ENCODE results near the gene PAK4. TPM values are rescaled to one million over a fixed set of nuclear protein-coding genes. Genes with fewer than 3 reads are reported as not detected.
"Not testable (repeated sequence)": the region's sequence is repeated elsewhere in the genome, so short reads cannot be mapped to it uniquely, and the experiment has no call there.

The PAK4 gene
- total RNA-seq, 3 donors from 2014 or later = 3.5 to 12.0 (median 10.2) TPM

DNA sequence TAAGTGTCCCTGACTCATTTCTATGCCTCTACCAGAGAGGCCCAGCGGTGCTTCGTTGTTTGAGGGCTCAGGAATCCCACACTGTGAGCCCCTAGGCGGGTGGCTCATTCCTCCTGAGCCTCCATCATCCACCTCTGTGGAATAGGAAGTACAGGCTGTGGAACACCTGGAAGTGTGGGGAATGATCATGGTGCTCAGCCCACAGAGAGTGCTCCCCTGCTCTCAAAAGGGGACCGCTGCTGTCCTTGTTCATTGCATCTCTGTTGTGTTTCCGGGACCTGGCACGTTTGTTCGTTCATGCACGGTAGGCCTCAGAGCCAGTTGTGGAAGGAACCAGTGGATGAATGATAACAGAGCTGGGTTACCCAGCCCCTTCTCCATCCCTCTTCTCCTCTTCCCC is 40.2 kb upstream of the PAK4 start:
- Histone ChIP-seq H3K27me3 (peaks cover 0 to 32% of the 10 kb centered on the region in 2 donors), H3K36me3 (no peaks in the 10 kb centered on the region), H3K4me1 (peaks cover 0 to 5% of the 10 kb centered on the region in 2 donors), H3K9me3 (no peaks in the 10 kb centered on the region), H3K4me3 (no peak overlapping the region), H3K27ac (no peak overlapping the region)
- intact Hi-C loops (cut with DNase I; ENCODE audit: low total_unique reads) = no loop called here
- TF ChIP-seq POLR2A (IDR thresholded peaks at IDR 0.05) (no peak), POLR2AphosphoS5 (IDR thresholded peaks at IDR 0.05) (no peak)
- TF ChIP-seq, protein P1, sequence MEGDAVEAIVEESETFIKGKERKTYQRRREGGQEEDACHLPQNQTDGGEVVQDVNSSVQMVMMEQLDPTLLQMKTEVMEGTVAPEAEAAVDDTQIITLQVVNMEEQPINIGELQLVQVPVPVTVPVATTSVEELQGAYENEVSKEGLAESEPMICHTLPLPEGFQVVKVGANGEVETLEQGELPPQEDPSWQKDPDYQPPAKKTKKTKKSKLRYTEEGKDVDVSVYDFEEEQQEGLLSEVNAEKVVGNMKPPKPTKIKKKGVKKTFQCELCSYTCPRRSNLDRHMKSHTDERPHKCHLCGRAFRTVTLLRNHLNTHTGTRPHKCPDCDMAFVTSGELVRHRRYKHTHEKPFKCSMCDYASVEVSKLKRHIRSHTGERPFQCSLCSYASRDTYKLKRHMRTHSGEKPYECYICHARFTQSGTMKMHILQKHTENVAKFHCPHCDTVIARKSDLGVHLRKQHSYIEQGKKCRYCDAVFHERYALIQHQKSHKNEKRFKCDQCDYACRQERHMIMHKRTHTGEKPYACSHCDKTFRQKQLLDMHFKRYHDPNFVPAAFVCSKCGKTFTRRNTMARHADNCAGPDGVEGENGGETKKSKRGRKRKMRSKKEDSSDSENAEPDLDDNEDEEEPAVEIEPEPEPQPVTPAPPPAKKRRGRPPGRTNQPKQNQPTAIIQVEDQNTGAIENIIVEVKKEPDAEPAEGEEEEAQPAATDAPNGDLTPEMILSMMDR (IDR thresholded peaks at IDR 0.05) = no peak
- DNase-seq (ENCODE audit: low spot score in 2 of 2) = no peak

DNA sequence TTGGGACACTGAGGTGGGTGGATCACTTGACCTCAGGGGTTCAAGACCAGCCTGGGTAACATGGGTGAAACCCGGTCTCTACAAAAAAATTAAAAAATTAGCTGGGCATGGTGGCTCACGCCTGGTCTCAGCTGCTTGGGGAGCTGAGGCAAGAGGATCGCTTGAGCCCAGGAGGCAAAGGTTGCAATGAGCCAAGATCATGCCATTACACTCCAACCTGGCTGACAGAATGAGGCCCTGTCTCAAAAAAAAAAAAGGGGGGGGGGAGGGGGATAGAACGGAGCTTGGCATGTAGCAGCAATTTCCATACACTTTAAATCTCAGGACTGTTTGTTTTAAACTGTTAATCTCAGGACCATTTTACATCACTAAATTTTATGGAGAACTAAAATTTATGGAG is 39.2 kb upstream of the PAK4 start:
- Histone ChIP-seq H3K4me3 (no peak overlapping the region), H3K36me3 (no peaks in the 10 kb centered on the region), H3K9me3 (no peaks in the 10 kb centered on the region), H3K27me3 (peaks cover 0 to 32% of the 10 kb centered on the region in 2 donors), H3K27ac (no peak overlapping the region), H3K4me1 (peaks cover 0 to 5% of the 10 kb centered on the region in 2 donors)
- DNase-seq (ENCODE audit: low spot score in 2 of 2) = no peak
- intact Hi-C loops (cut with DNase I; ENCODE audit: low total_unique reads) = no loop called here
- TF ChIP-seq POLR2AphosphoS5 (IDR thresholded peaks at IDR 0.05) = no peak
- TF ChIP-seq, protein P1 (IDR thresholded peaks at IDR 0.05) = no peak
- TF ChIP-seq POLR2A (IDR thresholded peaks at IDR 0.05) = no peak

DNA sequence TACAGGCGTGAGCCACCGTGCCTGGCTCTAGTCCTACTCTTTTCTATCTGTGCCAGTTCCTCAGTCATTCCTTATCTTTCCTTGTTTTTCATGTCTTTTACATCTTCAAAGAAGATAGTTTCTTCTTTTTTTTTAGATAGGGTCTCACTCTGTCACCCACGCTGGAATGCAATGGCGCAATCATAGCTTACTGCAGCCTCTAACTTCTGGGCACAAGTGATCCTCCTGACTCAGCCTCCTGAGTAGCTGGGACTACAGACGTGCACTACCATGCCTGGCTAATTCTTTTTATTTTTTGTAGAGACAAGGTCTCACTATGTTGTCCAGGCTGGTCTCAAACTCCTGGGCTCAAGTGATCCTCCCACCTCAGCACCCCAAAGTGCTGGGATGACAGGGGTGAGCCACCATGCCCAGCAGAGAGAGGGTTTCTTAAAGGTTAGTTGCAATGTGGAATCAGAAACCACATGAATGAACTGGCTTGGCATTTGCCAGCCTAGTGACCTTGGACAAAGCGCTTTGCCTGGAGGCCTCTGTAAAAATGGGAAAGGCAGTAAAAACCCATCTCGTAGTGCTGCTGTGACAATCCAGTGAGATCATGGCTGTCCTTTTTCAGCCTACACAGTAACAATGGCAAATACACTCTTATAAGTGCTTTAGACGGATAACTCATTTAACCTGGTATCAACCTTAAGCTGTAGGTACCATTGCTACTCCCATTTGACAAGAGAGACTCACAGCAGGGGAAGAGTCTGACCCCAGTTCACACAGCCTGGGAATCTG is 37.5 kb upstream of the PAK4 start:
- Histone ChIP-seq H3K4me3 (no peak overlapping the region), H3K9me3 (no peaks in the 10 kb centered on the region), H3K36me3 (no peaks in the 10 kb centered on the region), H3K4me1 (peaks cover 0 to 5% of the 10 kb centered on the region in 2 donors), H3K27ac (no peak overlapping the region), H3K27me3 (peaks cover 0 to 27% of the 10 kb centered on the region in 2 donors)
- DNase-seq (ENCODE audit: low spot score in 2 of 2) = no peak
- intact Hi-C loops (cut with DNase I; ENCODE audit: low total_unique reads) = no loop called here
- TF ChIP-seq POLR2A (IDR thresholded peaks at IDR 0.05) = no peak
- TF ChIP-seq, protein P1 (IDR thresholded peaks at IDR 0.05) = no peak
- no peak for TF ChIP-seq POLR2AphosphoS5 (IDR thresholded peaks at IDR 0.05)

DNA sequence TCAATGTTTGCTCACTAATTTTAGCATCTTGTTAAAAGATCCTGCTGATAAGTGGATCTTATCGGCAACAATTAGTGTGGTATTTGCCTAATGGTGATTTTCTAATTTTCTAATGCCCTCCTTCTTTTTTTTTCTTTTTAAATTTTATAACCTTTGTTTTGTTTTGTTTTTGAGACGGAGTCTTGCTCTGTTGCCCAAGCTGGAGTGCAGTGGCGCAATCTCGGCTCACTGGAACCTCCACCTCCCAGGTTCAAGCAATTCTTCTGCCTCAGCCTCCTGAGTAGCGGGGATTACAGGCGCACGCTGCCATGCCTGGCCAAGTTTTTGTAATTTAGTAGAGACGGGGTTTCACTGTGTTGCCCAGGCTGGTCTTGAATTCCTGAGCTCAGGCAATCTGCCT is 35.6 kb upstream of the PAK4 start:
- DNase-seq (ENCODE audit: low spot score in 2 of 2); H3K36me3 ChIP-seq; intact Hi-C loops (cut with DNase I; ENCODE audit: low total_unique reads); H3K27ac ChIP-seq; H3K9me3 ChIP-seq; H3K4me1 ChIP-seq; H3K4me3 ChIP-seq: not testable (repeated sequence)
- peaks cover 0 to 12% of the 10 kb centered on the region in 2 donors for H3K27me3 ChIP-seq

DNA sequence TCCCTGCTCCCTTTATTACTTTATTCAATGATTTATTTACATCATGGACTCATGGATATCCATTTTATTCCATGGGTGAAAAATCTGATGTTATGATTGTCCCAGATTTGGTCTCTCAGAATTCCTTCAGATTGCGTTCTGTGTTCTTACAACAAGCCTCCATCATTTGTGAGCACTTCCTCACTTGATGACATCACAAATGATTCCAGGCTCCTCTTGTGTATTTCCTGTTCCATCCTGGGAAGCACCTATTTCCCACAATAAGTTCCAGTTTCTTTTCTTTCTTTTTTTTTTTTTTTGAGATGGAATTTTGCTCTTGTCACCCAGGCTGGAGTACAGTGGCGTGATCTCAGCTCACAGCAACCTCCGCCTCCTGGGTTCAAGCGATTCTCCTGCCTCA is 34.7 kb upstream of the PAK4 start:
- no peak for DNase-seq (ENCODE audit: low spot score in 2 of 2)
- Histone ChIP-seq H3K36me3 (no peaks in the 10 kb centered on the region), H3K27ac (no peak overlapping the region), H3K27me3 (peaks cover 0 to 3% of the 10 kb centered on the region in 2 donors), H3K4me1 (no peaks in the 10 kb centered on the region), H3K4me3 (no peak overlapping the region), H3K9me3 (no peaks in the 10 kb centered on the region)
- no peak for TF ChIP-seq POLR2A (IDR thresholded peaks at IDR 0.05)
- TF ChIP-seq, protein P1 (IDR thresholded peaks at IDR 0.05) = no peak
- no peak for TF ChIP-seq POLR2AphosphoS5 (IDR thresholded peaks at IDR 0.05)
- intact Hi-C loops (cut with DNase I; ENCODE audit: low total_unique reads) = no loop called here

DNA sequence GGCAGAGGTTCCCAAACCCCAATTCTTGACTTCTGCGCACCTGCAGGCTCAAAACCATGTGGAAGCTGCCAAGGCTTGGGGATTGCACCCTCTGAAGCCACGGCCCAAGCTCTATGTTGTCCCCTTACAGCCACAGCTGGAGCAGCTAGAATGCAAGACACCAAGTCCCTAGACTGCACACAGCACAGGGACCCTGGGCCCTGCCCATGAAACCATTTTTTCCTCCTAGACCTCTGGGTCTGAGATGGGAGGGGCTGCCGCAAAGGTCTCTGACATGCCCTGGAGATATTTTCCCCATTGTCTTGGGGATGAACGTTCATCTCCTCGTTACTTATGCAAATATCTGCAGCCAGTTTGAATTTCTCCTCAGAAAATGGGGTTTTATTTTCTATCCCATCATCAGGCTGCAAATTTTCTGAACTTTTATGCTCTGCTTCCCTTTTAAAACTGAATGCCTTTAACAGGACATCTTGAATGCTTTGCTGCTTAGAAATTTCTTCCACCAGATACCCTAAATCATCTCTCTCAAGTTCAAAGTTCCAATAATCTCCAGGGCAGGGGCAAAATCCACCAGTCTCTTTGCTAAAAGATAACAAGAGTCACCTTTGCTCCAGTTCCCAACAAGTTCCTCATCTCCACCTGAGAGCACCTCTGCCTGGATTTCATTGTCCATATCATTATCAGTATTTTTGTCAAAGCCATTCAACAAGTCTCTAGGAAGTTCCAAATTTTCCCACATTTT is 29.6 kb upstream of the PAK4 start:
- H3K4me1 ChIP-seq; H3K9me3 ChIP-seq; intact Hi-C loops (cut with DNase I; ENCODE audit: low total_unique reads); DNase-seq (ENCODE audit: low spot score in 2 of 2); H3K4me3 ChIP-seq; H3K27ac ChIP-seq; H3K36me3 ChIP-seq: not testable (repeated sequence)
- peaks cover 0 to 18% of the 10 kb centered on the region in 2 donors for H3K27me3 ChIP-seq
